Transverse colon (tissue), 4 donors: ENCODE data around the gene HCRTR1. TPM values are rescaled to one million over a fixed set of nuclear protein-coding genes. Genes with fewer than 3 reads are reported as not detected.

Experiments used
- DNase-seq: peaks from one replicate; pipeline ENCODE4 v3.0.0-alpha.2; 2019
- H3K27ac ChIP-seq, 4 donors: fragments of 200-600 bp; sonication (generic); 2 replicates each; pipeline ENCODE4 v1.5.1; 2016 to 2018; ENCODE audit warnings: inconsistent platforms in 4 of 4
- H3K27me3 ChIP-seq: fragments of 200-600 bp; sonication (generic); 2 replicates; pipeline ENCODE4 v1.5.1; 2017; ENCODE audit warnings: inconsistent platforms
- H3K36me3 ChIP-seq, 4 donors: fragments of 200-600 bp; sonication (generic); 2 replicates each; pipeline ENCODE4 v1.5.1; 2017 to 2019; ENCODE audit warnings: inconsistent platforms in 4 of 4
- H3K4me1 ChIP-seq, 4 donors: fragments of 200-600 bp; sonication (generic); 2 replicates each; pipeline ENCODE4 v1.5.1; 2017 to 2020; ENCODE audit warnings: inconsistent platforms in 4 of 4
- H3K4me3 ChIP-seq, 4 donors: fragments of 200-600 bp; sonication (generic); 1 replicate in 1 of 4; 2 replicates in 3 of 4; pipeline versions ENCODE4 v1.5.1 to v1.6.1; 2017 to 2019; ENCODE audit warnings: inconsistent platforms in 4 of 4
- H3K9me3 ChIP-seq, 2 donors: fragments of 200-600 bp; sonication (generic); 2 replicates each; pipeline ENCODE4 v1.5.1; 2017 to 2019; ENCODE audit warnings: inconsistent platforms in 2 of 2
- CTCF ChIP-seq, 5 experiments: fragments of 200-600 bp in 3 of 5; fragments of 450-650 bp in 2 of 5; sonication (generic) in 3 of 5; IDR thresholded peaks; 1 replicate in 2 of 5; 2 replicates in 3 of 5; pipeline ENCODE4 v1.5.1; 2016 to 2017; ENCODE audit warnings: antibody characterized with exemption in 5 of 5, inconsistent platforms in 3 of 5, mild to moderate bottlenecking in 2 of 5, moderate library complexity in 1 of 5
- EP300 ChIP-seq: sonication (generic); formaldehyde crosslinking; IDR thresholded peaks from one replicate; pipeline ENCODE4 v1.6.1; 2017; ENCODE audit warnings: antibody characterized with exemption, low read depth
- POLR2A ChIP-seq: fragments of 450-650 bp; IDR thresholded peaks from one replicate; pipeline ENCODE4 v1.6.1; 2016; ENCODE audit warnings: antibody characterized with exemption, mild to moderate bottlenecking, moderate library complexity
- POLR2AphosphoS5 ChIP-seq, 3 donors: sonication (generic); formaldehyde crosslinking; IDR thresholded peaks; one replicate each; pipeline ENCODE4 v1.6.1; 2016; ENCODE audit warnings: antibody characterized with exemption in 3 of 3
- WGBS, 2 donors: methylation state at CpG; one replicate each; pipeline ENCODE4 v1.1.5; 2018; ENCODE audit warnings: low coverage in 1 of 2; 5-methylcytosine and 5-hydroxymethylcytosine counted together
- in situ Hi-C, 4 donors: fragments of 200-750 bp; cut with MboI; loops; one replicate each; pipeline versions ENCODE4 v1.15.0 to v1.15.1; 2017; ENCODE audit warnings: low sequenced_read_pairs in 3 of 4, low pct_ligation_motif_present in 1 of 4, low pct_unique_long_range_greater_than_20kb in 1 of 4
- intact Hi-C: fragments of 100-400 bp; cut with DNase I; formaldehyde crosslinking; loops from one replicate; pipeline ENCODE4 v1.15.1; 2023; ENCODE audit warnings: low total_unique reads
- total RNA-seq, 4 donors: library from RNA; depleted of rRNA; stranded (reverse); fragments of >200 nt; gene quantifications; one replicate each; pipeline ENCODE4 v1.1.0, GENCODE V29; 2016

HCRTR1 gene
- total RNA-seq, 4 donors from 2014 or later = 0.48 TPM; not detected in 3

DNA sequence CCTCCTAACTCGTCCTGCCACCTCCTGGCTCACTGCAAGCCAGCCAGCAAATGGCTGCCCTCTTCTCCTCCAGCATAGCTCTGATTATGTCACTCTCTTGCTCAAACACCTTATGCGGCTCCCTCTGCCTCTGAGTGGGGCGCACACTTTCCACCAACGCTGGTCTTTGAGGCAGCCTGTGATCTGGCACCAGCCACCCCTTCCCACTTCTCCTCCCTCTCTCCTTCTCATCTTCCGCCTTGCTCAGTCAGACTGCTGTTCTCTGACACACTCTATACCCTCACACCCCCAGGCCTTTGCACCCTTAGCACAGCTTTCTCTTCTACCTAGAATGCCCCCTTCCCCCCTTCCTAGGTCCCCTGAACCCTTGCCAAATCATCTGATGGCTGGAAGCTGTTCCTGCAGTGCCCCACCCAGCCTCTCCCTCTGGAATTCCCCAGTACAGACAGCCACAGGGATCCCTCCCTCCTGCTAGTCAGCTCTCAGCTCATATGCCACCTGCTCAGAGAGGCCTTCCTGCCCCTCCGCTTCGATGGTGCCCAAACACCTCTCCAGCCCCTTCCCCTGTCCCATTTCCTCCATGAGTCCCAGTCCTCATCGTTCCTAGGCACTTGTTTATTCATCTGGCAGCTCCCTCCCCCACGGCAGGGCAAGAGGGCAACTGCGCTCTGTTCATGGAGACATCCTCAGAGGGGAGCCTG, 48.9 kb downstream of the HCRTR1 start:
- no peaks in the 10 kb centered on the region for H3K36me3 ChIP-seq
- DNase-seq = peak; percentile 81
- TF ChIP-seq POLR2A (peak; percentile 73), CTCF (IDR thresholded peaks at IDR 0.05) (no peak), EP300 (no peak), POLR2AphosphoS5 (IDR thresholded peaks at IDR 0.05) (peak in 2 of 3 donors; percentile 21 to 74)
- H3K4me1 ChIP-seq = peaks cover 19 to 50% (median 41%) of the 10 kb centered on the region in 4 donors
- H3K9me3 ChIP-seq = no peaks in the 10 kb centered on the region
- H3K4me3 ChIP-seq = no peak overlapping the region
- in situ Hi-C loops (loop anchor here in 3 of 4 donors (10.0 to 25.0 kb wide), 3 partner anchors 118 to 296 kb away; no protein-coding TSS in a partner anchor), intact Hi-C loops (loop anchor here (5.0 to 10.0 kb wide), 2 partner anchors 51 to 78 kb away; no protein-coding TSS in a partner anchor)
- WGBS, 2 donors = 33% methylated on average over 10 of the region's 10 CpGs; no CpG with 5 or more reads in 1 of the 2 donors
- peaks cover 3% of the 10 kb centered on the region for H3K27me3 ChIP-seq
- H3K27ac ChIP-seq = peak overlapping the region; percentile 23 to 81 (median 61)

GRCh38 chr1:31667065-31667785, 49.7 kb downstream of the HCRTR1 start:
- in situ Hi-C loops (loop anchor here in 3 of 4 donors (10.0 to 25.0 kb wide), 3 partner anchors 118 to 295 kb away; no protein-coding TSS in a partner anchor), intact Hi-C loops (loop anchor here (5.0 to 10.0 kb wide), 2 partner anchors 50 to 78 kb away; no protein-coding TSS in a partner anchor)
- DNase-seq = no peak
- Histone ChIP-seq H3K27ac (peak overlapping the region; percentile 23 to 81 (median 61)), H3K27me3 (peaks cover 3% of the 10 kb centered on the region), H3K36me3 (no peaks in the 10 kb centered on the region), H3K9me3 (no peaks in the 10 kb centered on the region), H3K4me3 (no peak overlapping the region), H3K4me1 (peaks cover 19 to 50% (median 41%) of the 10 kb centered on the region in 4 donors)
- 81% methylated on average over 19 of the region's 19 CpGs; no CpG with 5 or more reads in 1 of the 2 donors for WGBS, 2 donors
- TF ChIP-seq POLR2A (no peak), EP300 (no peak), POLR2AphosphoS5 (IDR thresholded peaks at IDR 0.05) (no peak), CTCF (IDR thresholded peaks at IDR 0.05) (no peak)

DNA sequence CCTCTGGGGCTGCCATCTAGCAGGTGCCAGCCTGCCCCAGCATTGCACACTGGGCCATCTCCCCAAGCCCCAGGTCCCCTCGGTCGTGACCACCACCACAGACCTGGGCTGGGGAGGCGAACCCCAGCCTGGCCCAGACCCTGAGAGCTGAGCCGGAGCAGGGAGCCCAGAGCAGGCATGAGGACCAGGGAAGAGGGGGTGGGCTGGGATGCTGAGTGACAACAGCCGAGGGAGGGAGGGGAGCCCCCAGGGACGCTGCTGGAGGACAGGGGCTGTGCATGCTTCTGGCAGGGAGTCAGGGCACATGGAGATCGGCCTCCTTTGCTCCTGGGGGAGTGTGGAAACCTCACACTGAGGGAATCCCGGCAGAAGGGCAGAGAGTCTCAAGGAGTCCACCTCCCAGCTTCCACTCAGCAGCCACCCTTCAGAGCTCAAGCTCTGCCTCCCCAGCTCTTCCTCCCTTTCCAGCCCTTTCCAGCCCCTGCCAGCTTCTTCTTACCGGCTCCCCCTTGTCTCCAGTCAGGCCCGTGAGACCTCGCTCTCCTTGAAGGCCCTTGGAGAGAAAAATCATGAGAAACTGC, 50.9 kb downstream of the HCRTR1 start:
- H3K4me1 ChIP-seq = peaks cover 19 to 56% (median 43%) of the 10 kb centered on the region in 4 donors
- no peaks in the 10 kb centered on the region for H3K36me3 ChIP-seq
- WGBS, 2 donors = 78% methylated on average over 11 of the region's 11 CpGs; no CpG with 5 or more reads in 1 of the 2 donors
- TF ChIP-seq POLR2AphosphoS5 (IDR thresholded peaks at IDR 0.05) (no peak), POLR2A (no peak), EP300 (no peak), CTCF (IDR thresholded peaks at IDR 0.05) (no peak)
- peak overlapping the region in 2 of 4 donors; percentile 76 to 81 for H3K27ac ChIP-seq
- H3K27me3 ChIP-seq = peaks cover 3% of the 10 kb centered on the region
- in situ Hi-C loops = loop anchor here in 3 of 4 donors (10.0 to 25.0 kb wide), 3 partner anchors 116 to 294 kb away; no protein-coding TSS in a partner anchor
- intact Hi-C loops = loop anchor here (5.0 to 10.0 kb wide), 2 partner anchors 49 to 76 kb away; no protein-coding TSS in a partner anchor
- H3K9me3 ChIP-seq = no peaks in the 10 kb centered on the region
- H3K4me3 ChIP-seq = no peak overlapping the region
- no peak for DNase-seq
